Neutrophil (primary cell): ENCODE measurements around the gene GGNBP2.

Source experiments
- H3K27ac ChIP-seq: fragments of 200-600 bp; sonication (generic); 2 replicates; pipeline ENCODE4 v1.5.1; 2016; ENCODE audit warnings: mild to moderate bottlenecking, moderate library complexity
- H3K27me3 ChIP-seq: fragments of 200-600 bp; sonication (generic); 2 replicates; pipeline ENCODE4 v1.6.0; 2016; ENCODE audit warnings: mild to moderate bottlenecking
- H3K36me3 ChIP-seq: fragments of 200-600 bp; sonication (generic); 2 replicates; pipeline ENCODE4 v1.5.1; 2017
- H3K4me1 ChIP-seq, 2 experiments: fragments of 200-600 bp in 1 of 2; sonication (generic) in 1 of 2; 1 replicate in 1 of 2; 2 replicates in 1 of 2; pipeline versions ENCODE4 v1.5.1 to v1.6.1; 2013 to 2016; ENCODE audit warnings: low read depth in 1 of 2, low read length in 1 of 2, mild to moderate bottlenecking in 1 of 2, moderate library complexity in 1 of 2; ENCODE audit not compliant: control insufficient read depth in 1 of 2, insufficient read depth in 1 of 2
- H3K4me3 ChIP-seq, 2 experiments: fragments of 200-600 bp in 1 of 2; sonication (generic) in 1 of 2; 1 replicate in 1 of 2; 2 replicates in 1 of 2; pipeline ENCODE4 v1.5.1; 2013 to 2016; ENCODE audit warnings: low read depth in 1 of 2, low read length in 1 of 2, mild to moderate bottlenecking in 1 of 2, moderate library complexity in 1 of 2
- H3K9me3 ChIP-seq: fragments of 200-600 bp; sonication (generic); 2 replicates; pipeline ENCODE4 v1.5.1; 2016
- TF ChIP-seq, protein P1 (sequence below): fragments of 200-600 bp; sonication (generic); IDR thresholded peaks from 2 replicates; pipeline ENCODE4 v1.5.1; 2016; ENCODE audit warnings: antibody characterized with exemption

Gene GGNBP2

DNA sequence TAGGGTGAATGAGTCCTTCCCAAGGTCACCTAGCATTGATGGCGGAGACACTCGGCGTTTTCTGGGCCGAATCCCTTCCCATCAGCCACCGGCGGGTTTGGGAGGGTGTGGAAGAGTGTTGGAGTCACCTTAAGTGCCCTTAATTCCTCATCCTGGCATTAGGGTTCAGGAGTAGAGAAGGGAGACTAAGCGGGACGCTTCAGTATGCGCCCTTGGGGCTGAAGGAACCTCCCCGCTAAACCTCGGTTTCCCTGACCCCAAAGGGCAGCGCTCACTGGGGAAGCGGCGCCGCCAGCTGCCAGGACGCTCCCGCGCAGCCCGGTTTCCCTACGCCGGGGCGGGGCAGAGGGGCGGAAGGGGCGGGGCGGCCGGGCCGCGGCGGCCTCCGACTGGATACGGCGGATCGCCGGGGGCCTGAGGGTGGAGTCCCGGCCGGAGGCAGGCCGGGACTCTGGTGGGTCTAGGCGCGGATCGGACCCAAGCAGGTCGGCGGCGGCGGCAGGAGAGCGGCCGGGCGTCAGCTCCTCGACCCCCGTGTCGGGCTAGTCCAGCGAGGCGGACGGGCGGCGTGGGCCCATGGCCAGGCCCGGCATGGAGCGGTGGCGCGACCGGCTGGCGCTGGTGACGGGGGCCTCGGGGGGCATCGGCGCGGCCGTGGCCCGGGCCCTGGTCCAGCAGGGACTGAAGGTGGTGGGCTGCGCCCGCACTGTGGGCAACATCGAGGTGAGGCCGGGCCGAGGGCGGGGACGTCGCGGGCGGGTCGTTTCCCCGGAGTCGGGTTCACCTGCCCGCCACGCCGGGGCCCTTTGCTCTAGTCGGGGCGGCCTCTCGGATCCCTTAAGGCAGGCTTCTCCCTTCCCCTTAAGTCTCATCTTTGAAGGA is 47.0 kb downstream of the GGNBP2 start, which contains the start of gene DHRS11:
Gene DHRS11, plus strand, starts transcription at position 446 of the 882 bp plus-strand sequence. Its CDS starts 131 bp downstream, at position 577.
- TF ChIP-seq, protein P1, sequence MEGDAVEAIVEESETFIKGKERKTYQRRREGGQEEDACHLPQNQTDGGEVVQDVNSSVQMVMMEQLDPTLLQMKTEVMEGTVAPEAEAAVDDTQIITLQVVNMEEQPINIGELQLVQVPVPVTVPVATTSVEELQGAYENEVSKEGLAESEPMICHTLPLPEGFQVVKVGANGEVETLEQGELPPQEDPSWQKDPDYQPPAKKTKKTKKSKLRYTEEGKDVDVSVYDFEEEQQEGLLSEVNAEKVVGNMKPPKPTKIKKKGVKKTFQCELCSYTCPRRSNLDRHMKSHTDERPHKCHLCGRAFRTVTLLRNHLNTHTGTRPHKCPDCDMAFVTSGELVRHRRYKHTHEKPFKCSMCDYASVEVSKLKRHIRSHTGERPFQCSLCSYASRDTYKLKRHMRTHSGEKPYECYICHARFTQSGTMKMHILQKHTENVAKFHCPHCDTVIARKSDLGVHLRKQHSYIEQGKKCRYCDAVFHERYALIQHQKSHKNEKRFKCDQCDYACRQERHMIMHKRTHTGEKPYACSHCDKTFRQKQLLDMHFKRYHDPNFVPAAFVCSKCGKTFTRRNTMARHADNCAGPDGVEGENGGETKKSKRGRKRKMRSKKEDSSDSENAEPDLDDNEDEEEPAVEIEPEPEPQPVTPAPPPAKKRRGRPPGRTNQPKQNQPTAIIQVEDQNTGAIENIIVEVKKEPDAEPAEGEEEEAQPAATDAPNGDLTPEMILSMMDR: no peak
- H3K27ac ChIP-seq: no peak within 1 kb of the TSS
- peaks cover 45% of the 10 kb centered on the region for H3K36me3 ChIP-seq
- no peaks in the 10 kb centered on the region for H3K9me3 ChIP-seq
- H3K4me3 ChIP-seq: peak within 1 kb of the TSS; percentile 67 to 78
- peaks cover 29% of the 10 kb centered on the region for H3K27me3 ChIP-seq
- H3K4me1 ChIP-seq: peaks cover 9 to 17% of the 10 kb centered on the region in 2 experiments

- H3K27ac ChIP-seq: no peak overlapping the region
- no peaks in the 10 kb centered on the region for H3K9me3 ChIP-seq
- H3K4me3 ChIP-seq: peak overlapping the region; percentile 67 to 78
- peaks cover 39% of the 10 kb centered on the region for H3K36me3 ChIP-seq
- H3K4me1 ChIP-seq: peaks cover 9 to 17% of the 10 kb centered on the region in 2 experiments
- peaks cover 29% of the 10 kb centered on the region for H3K27me3 ChIP-seq
- TF ChIP-seq, protein P1: no peak
Observed at GRCh38 chr17:36592316-36592715, 47.6 kb downstream of the GGNBP2 start.

DNA sequence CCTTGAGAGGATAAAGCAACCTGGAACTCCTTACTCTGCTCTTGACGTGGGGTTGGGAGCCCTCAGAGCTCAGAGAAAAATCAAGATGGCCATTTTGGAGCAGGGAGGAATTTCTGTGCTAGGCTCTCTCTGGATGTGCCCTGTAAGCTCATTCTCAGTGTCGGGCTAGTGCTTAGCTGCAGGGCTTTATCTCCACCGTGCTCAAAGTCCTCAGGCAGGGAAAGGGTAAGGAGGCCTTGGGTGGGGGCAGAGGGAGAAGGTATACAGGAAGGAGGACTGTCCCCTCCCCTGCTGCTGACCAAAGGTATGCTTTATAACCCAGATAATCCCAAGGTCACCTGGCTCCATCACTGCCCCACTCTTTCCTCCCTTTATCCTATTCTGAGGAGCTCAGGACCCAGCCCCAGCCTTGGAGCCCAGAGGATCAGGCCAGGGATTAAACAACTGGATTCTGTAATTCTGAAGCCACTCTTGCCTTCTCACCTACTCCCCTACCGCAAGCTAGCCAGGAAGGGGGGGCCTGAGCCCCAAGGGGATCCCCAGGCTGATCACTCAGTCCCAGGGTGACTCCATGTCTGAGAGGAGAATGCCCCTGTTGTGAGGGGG is 48.1 kb downstream of the GGNBP2 start:
- Histone ChIP-seq H3K27ac (no peak overlapping the region), H3K4me3 (peak overlapping the region in 1 of 2 experiments; percentile 67), H3K9me3 (no peaks in the 10 kb centered on the region), H3K36me3 (peaks cover 34% of the 10 kb centered on the region), H3K4me1 (peaks cover 9 to 17% of the 10 kb centered on the region in 2 experiments), H3K27me3 (peaks cover 29% of the 10 kb centered on the region)
- TF ChIP-seq, protein P1: no peak

- peaks cover 25% of the 10 kb centered on the region for H3K36me3 ChIP-seq
- TF ChIP-seq, protein P1: no peak
- H3K4me1 ChIP-seq: peaks cover 9 to 17% of the 10 kb centered on the region in 2 experiments
- H3K9me3 ChIP-seq: no peaks in the 10 kb centered on the region
- peaks cover 29% of the 10 kb centered on the region for H3K27me3 ChIP-seq
- H3K27ac ChIP-seq: no peak overlapping the region
- H3K4me3 ChIP-seq: no peak overlapping the region
Observed at GRCh38 chr17:36593656-36594316, 49.1 kb downstream of the GGNBP2 start.

DNA sequence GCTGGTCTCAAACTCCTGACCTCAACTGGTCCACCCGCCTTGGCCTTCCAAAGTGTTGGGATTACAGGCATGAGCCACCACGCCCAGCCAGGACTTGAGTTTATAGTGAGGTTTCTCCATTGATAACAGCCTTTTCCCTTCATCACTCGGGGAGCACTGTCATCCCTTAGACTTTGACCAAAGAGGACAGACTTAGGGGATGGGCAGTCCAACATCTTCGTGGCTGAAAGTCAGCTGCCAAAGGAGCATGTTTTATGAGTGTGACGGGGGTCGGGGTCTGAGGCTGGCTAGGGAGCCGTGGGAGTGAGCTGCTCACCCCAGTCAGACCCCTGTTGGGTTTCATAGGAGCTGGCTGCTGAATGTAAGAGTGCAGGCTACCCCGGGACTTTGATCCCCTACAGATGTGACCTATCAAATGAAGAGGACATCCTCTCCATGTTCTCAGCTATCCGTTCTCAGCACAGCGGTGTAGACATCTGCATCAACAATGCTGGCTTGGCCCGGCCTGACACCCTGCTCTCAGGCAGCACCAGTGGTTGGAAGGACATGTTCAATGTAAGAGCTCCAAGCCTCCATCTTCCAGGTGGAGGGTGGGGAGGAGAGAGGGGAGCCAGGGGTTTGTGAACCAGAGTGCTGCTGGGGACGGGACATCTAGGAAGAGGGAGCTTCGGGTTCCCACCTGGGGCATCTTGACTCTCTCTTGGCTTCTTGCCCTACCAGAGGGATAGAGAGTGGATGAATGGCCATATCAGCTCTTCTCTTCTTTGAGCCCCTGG is 50.1 kb downstream of the GGNBP2 start:
- peaks cover 15% of the 10 kb centered on the region for H3K36me3 ChIP-seq
- no peak overlapping the region for H3K4me3 ChIP-seq
- peaks cover 29% of the 10 kb centered on the region for H3K27me3 ChIP-seq
- no peaks in the 10 kb centered on the region for H3K9me3 ChIP-seq
- H3K4me1 ChIP-seq: peaks cover 9 to 17% of the 10 kb centered on the region in 2 experiments
- TF ChIP-seq, protein P1: no peak
- H3K27ac ChIP-seq: no peak overlapping the region
